IMR-90 (cell line): ENCODE measurements around the gene KMT2E. TPM values are rescaled to one million over a fixed set of nuclear protein-coding genes. Genes with fewer than 3 reads are reported as not detected.

Experiments
- ATAC-seq: fragments of 200-7000 bp; cut with Tn5 transposase; 2 replicates; pipeline ENCODE4 v1.9.1; 2020; ENCODE audit warnings: low read depth, mild to moderate bottlenecking, moderate library complexity
- BruUV-seq: library from RNA; stranded (reverse); fragments of 400-500 nt; replicated peaks from 2 replicates; lab custom pipeline; 2021; lab: Mats Ljungman, UMichigan
- CTCF ChIA-PET: fragments of 300-600 bp; formaldehyde crosslinking; extraction: SDS; loops from one replicate; lab custom pipeline; 2021; ENCODE audit warnings: antibody characterized with exemption; lab: Yijun Ruan, JAX
- POLR2A ChIA-PET: fragments of 300-600 bp; sonication (Branson Sonifier 250); formaldehyde crosslinking; loops from one replicate; lab custom pipeline; 2022; ENCODE audit warnings: antibody characterized with exemption; ENCODE audit not compliant: unreplicated experiment; lab: Charles Lee
- DNase-seq: peaks from one replicate; pipeline ENCODE4 v3.0.0; 2013
- H2AFZ ChIP-seq: replicated peaks from 2 replicates; pipeline ENCODE3; 2013; ENCODE audit warnings: low read length, mild to moderate bottlenecking; ENCODE audit not compliant: poor library complexity
- H2AK5ac ChIP-seq: 2 replicates; pipeline ENCODE4 v1.6.1; 2013; ENCODE audit warnings: low read depth, low read length, inconsistent platforms
- H2AK9ac ChIP-seq: replicated peaks from 2 replicates; pipeline ENCODE3; 2013; ENCODE audit warnings: mild to moderate bottlenecking, low read depth, low read length, moderate library complexity; ENCODE audit not compliant: poor library complexity
- H2BK120ac ChIP-seq: 2 replicates; pipeline ENCODE4 v1.6.1; 2013; ENCODE audit warnings: low read depth, low read length, inconsistent platforms
- H2BK15ac ChIP-seq: 3 replicates; pipeline ENCODE4 v1.6.1; 2013; ENCODE audit warnings: low read depth, low read length, inconsistent platforms
- H2BK20ac ChIP-seq: 2 replicates; pipeline ENCODE4 v1.6.1; 2013; ENCODE audit warnings: low read depth, mild to moderate bottlenecking, inconsistent platforms, low read length, moderate library complexity
- H2BK5ac ChIP-seq: 2 replicates; pipeline ENCODE4 v1.6.1; 2013; ENCODE audit warnings: mild to moderate bottlenecking, low read depth, low read length, inconsistent platforms; ENCODE audit not compliant: poor library complexity, severe bottlenecking
- H3K14ac ChIP-seq: replicated peaks from 2 replicates; pipeline ENCODE4 v1.6.1; 2013; ENCODE audit warnings: low read depth, low read length, inconsistent platforms
- H3K18ac ChIP-seq: 2 replicates; pipeline ENCODE4 v1.6.1; 2013; ENCODE audit warnings: low read depth, low read length, control low read depth
- H3K23ac ChIP-seq: 2 replicates; pipeline ENCODE4 v1.6.1; 2013; ENCODE audit warnings: low read depth, low read length, inconsistent platforms
- H3K27ac ChIP-seq: 2 replicates; pipeline ENCODE4 v1.5.1; 2013; ENCODE audit warnings: mild to moderate bottlenecking, control low read depth, low read length; ENCODE audit not compliant: insufficient read depth
- H3K27me3 ChIP-seq: 2 replicates; pipeline ENCODE4 v1.6.1; 2013; ENCODE audit warnings: low read length; ENCODE audit not compliant: control insufficient read depth, insufficient read depth
- H3K36me3 ChIP-seq: 2 replicates; pipeline ENCODE4 v1.6.1; 2013; ENCODE audit warnings: low read length, mixed read lengths; ENCODE audit not compliant: control insufficient read depth, insufficient read depth
- H3K4ac ChIP-seq: 2 replicates; pipeline ENCODE4 v1.6.1; 2013; ENCODE audit warnings: low read depth, low read length, inconsistent platforms
- H3K4me1 ChIP-seq: 2 replicates; pipeline ENCODE4 v1.6.1; 2013; ENCODE audit warnings: low read length, mixed read lengths; ENCODE audit not compliant: control insufficient read depth, insufficient read depth
- H3K4me2 ChIP-seq: 2 replicates; pipeline ENCODE4 v1.6.1; 2013; ENCODE audit warnings: low read depth, mild to moderate bottlenecking, control low read depth, low read length, moderate library complexity
- H3K4me3 ChIP-seq: 2 replicates; pipeline ENCODE4 v1.5.1; 2013; ENCODE audit warnings: low read depth, mild to moderate bottlenecking, control low read depth, low read length, moderate library complexity; ENCODE audit not compliant: insufficient read depth
- H3K56ac ChIP-seq: 2 replicates; pipeline ENCODE4 v1.6.1; 2013; ENCODE audit warnings: low read length, inconsistent platforms; ENCODE audit not compliant: insufficient read depth; ENCODE audit errors: extremely low read depth
- H3K79me1 ChIP-seq, 2 experiments: 2 replicates each; pipeline ENCODE4 v1.6.1; 2013; ENCODE audit warnings: low read length in 2 of 2, inconsistent platforms in 1 of 2, low read depth in 1 of 2
- H3K9ac ChIP-seq: 2 replicates; pipeline ENCODE4 v1.6.1; 2013; ENCODE audit warnings: low read depth, low read length, control low read depth
- H3K9me1 ChIP-seq: 2 replicates; pipeline ENCODE4 v1.6.1; 2013; ENCODE audit warnings: low read length, inconsistent platforms; ENCODE audit not compliant: insufficient read depth
- H3K9me3 ChIP-seq: 2 replicates; pipeline ENCODE4 v1.6.1; 2013; ENCODE audit warnings: low read length; ENCODE audit not compliant: control insufficient read depth, insufficient read depth
- H4K20me1 ChIP-seq: 2 replicates; pipeline ENCODE4 v1.6.1; 2013; ENCODE audit warnings: low read length, inconsistent platforms; ENCODE audit not compliant: insufficient read depth
- H4K5ac ChIP-seq: 2 replicates; pipeline ENCODE4 v1.6.1; 2013; ENCODE audit warnings: mild to moderate bottlenecking, low read depth, low read length, control low read depth
- H4K8ac ChIP-seq, 2 experiments: 2 replicates each; pipeline ENCODE4 v1.6.1; 2013; ENCODE audit warnings: low read depth in 2 of 2, low read length in 2 of 2, control low read depth in 1 of 2, inconsistent platforms in 1 of 2
- H4K91ac ChIP-seq: 2 replicates; pipeline ENCODE4 v1.6.1; 2013; ENCODE audit warnings: low read depth, low read length, inconsistent platforms; ENCODE audit not compliant: insufficient read depth
- BHLHE40 ChIP-seq: fragments of 150-350 bp; IDR thresholded peaks from 2 replicates; pipeline ENCODE4 v1.6.1; 2016; ENCODE audit warnings: mild to moderate bottlenecking, low read depth, low read length
- CEBPB ChIP-seq: IDR thresholded peaks from 2 replicates; pipeline ENCODE4 v1.6.1; 2012; ENCODE audit warnings: low read depth, low read length, improper control_type of control experiment
- CHD1 ChIP-seq: IDR thresholded peaks from 2 replicates; pipeline ENCODE4 v1.6.1; 2012; ENCODE audit warnings: low read depth, low read length, improper control_type of control experiment
- FOS ChIP-seq: fragments of 150-350 bp; IDR thresholded peaks from 2 replicates; pipeline ENCODE4 v1.6.1; 2016; ENCODE audit warnings: low read depth, low read length
- MAFK ChIP-seq: IDR thresholded peaks from 2 replicates; pipeline ENCODE4 v1.6.1; 2012; ENCODE audit warnings: low read depth, low read length, improper control_type of control experiment
- MAZ ChIP-seq: IDR thresholded peaks from 2 replicates; pipeline ENCODE4 v1.6.1; 2012; ENCODE audit warnings: low read depth, mild to moderate bottlenecking, low read length, improper control_type of control experiment, moderate library complexity, borderline replicate concordance
- MXI1 ChIP-seq: IDR thresholded peaks from 2 replicates; pipeline ENCODE4 v1.6.1; 2012; ENCODE audit warnings: low read depth, mild to moderate bottlenecking, low read length, moderate library complexity, borderline replicate concordance
- NFE2L2 ChIP-seq: fragments of 150-350 bp; IDR thresholded peaks from 2 replicates; pipeline ENCODE4 v1.6.1; 2016; ENCODE audit warnings: low read depth, mild to moderate bottlenecking, low read length
- POLR2A ChIP-seq: IDR thresholded peaks from 2 replicates; pipeline ENCODE4 v1.6.1; 2012; ENCODE audit warnings: mild to moderate bottlenecking, low read depth, low read length
- RAD21 ChIP-seq: IDR thresholded peaks from 2 replicates; pipeline ENCODE4 v1.6.1; 2012; ENCODE audit warnings: low read length, improper control_type of control experiment
- RCOR1 ChIP-seq: IDR thresholded peaks from 2 replicates; pipeline ENCODE4 v1.6.1; 2012; ENCODE audit warnings: mild to moderate bottlenecking, low read length, improper control_type of control experiment; ENCODE audit not compliant: insufficient replicate concordance
- RFX5 ChIP-seq: IDR thresholded peaks from 2 replicates; pipeline ENCODE4 v1.8.0; 2012; ENCODE audit warnings: low read depth, mild to moderate bottlenecking, low read length, moderate library complexity
- SMC3 ChIP-seq: fragments of 150-350 bp; IDR thresholded peaks from 2 replicates; pipeline ENCODE4 v1.6.1; 2016; ENCODE audit warnings: low read depth, mild to moderate bottlenecking, antibody characterized with exemption, low read length, moderate library complexity
- USF2 ChIP-seq: fragments of 150-350 bp; IDR thresholded peaks from 2 replicates; pipeline ENCODE4 v1.6.1; 2017; ENCODE audit warnings: mild to moderate bottlenecking, antibody characterized with exemption, low read length, low read depth
- WGBS, 2 experiments: methylation state at CpG; one replicate each; pipeline versions ENCODE4 v1.1.5 to v1.1.7; 2013; ENCODE audit warnings: missing lambda C conversion rate in 2 of 2; ENCODE audit not compliant: insufficient read length in 1 of 2; ENCODE audit errors: extremely low coverage in 2 of 2; 5-methylcytosine and 5-hydroxymethylcytosine counted together
- dilution Hi-C: fragments of 300-500 bp; cut with HindIII; formaldehyde crosslinking; loops from one replicate; pipeline ENCODE4 v1.14.3; 2018; ENCODE audit warnings: low sequenced_read_pairs; ENCODE audit not compliant: unreplicated experiment
- in situ Hi-C: fragments of 300-500 bp; cut with MboI; formaldehyde crosslinking; loops from 3 replicates; pipeline ENCODE4 v1.14.3; 2019; ENCODE audit warnings: low sequenced_read_pairs, inconsistent platforms, mixed read lengths
- intact Hi-C: fragments of 100-400 bp; cut with micrococcal nuclease; formaldehyde crosslinking; loops from 2 replicates; pipeline ENCODE4 v1.10.0; 2022
- polyA plus RNA-seq, 3 experiments: library from polyadenylated mRNA; depleted of rRNA; stranded (reverse); fragments of >200 nt; gene quantifications; 2 replicates each; pipeline ENCODE4 v1.2.3, GENCODE V29; 2012; ENCODE audit warnings: low replicate concordance in 1 of 3
- total RNA-seq: library from RNA; depleted of rRNA; stranded (reverse); fragments of >200 nt; gene quantifications from 2 replicates; pipeline ENCODE4 v1.2.3, GENCODE V29; 2012
- TF ChIP-seq, protein P1 (sequence below): conservative IDR thresholded peaks from 2 replicates; pipeline ENCODE4 v1.5.1; 2012; ENCODE audit warnings: mild to moderate bottlenecking, low read depth, low read length, improper control_type of control experiment

The KMT2E gene
- total and polyA plus RNA-seq, 2 of the 4 experiments (the other 2 are of a cell fraction) = 16.8 to 79.2 TPM

- no peak overlapping the region for H3K9ac ChIP-seq
- no peak overlapping the region for H4K5ac ChIP-seq
- intact Hi-C loops (no loop called here), dilution Hi-C loops (no loop called here), in situ Hi-C loops (no loop called here)
- peaks cover 8 to 9% of the 10 kb centered on the region in 2 experiments; a peak in 3 of 4 replicates for H3K79me1 ChIP-seq
- no TSS peak for BruUV-seq
- H3K36me3 ChIP-seq = peaks cover 18% of the 10 kb centered on the region
- H3K4me2 ChIP-seq = no peak overlapping the region
- H3K4me1 ChIP-seq = no peaks in the 10 kb centered on the region; the same call in 1 of the 2 replicates
- no peak overlapping the region for H3K4ac ChIP-seq
- no peak overlapping the region for H3K4me3 ChIP-seq
- H4K8ac ChIP-seq = no peak overlapping the region
- no peak overlapping the region for H3K18ac ChIP-seq
- no peak overlapping the region for H3K27ac ChIP-seq
- H2BK5ac ChIP-seq = no peak overlapping the region
- H2AFZ ChIP-seq = no peak overlapping the region
- no peak overlapping the region for H3K56ac ChIP-seq
- ATAC-seq (no peak; the same call in 1 of the 2 replicates), DNase-seq (no peak)
- CTCF ChIA-PET = no interaction called here
- H3K23ac ChIP-seq = no peak overlapping the region; the same call in 1 of the 2 replicates
- no peaks in the 10 kb centered on the region for H3K27me3 ChIP-seq
- H2BK120ac ChIP-seq = no peak overlapping the region
- 100% methylated on average over 3 of the region's 9 CpGs; no CpG with 5 or more reads in 1 of the 2 experiments for WGBS, 2 experiments
- no peak overlapping the region for H3K14ac ChIP-seq
- no peaks in the 10 kb centered on the region; the same call in 1 of the 2 replicates for H3K9me1 ChIP-seq
- no peak overlapping the region for H4K91ac ChIP-seq
- no peak overlapping the region for H2AK5ac ChIP-seq
- H3K9me3 ChIP-seq = no peaks in the 10 kb centered on the region
- no peak overlapping the region for H2BK15ac ChIP-seq
- POLR2A ChIA-PET = no interaction called here
- no peak overlapping the region for H2BK20ac ChIP-seq
- no peak overlapping the region for H2AK9ac ChIP-seq
- H4K20me1 ChIP-seq = no peaks in the 10 kb centered on the region
- no peak for TF ChIP-seq CEBPB
- TF ChIP-seq NFE2L2 = no peak
- TF ChIP-seq, protein P1, sequence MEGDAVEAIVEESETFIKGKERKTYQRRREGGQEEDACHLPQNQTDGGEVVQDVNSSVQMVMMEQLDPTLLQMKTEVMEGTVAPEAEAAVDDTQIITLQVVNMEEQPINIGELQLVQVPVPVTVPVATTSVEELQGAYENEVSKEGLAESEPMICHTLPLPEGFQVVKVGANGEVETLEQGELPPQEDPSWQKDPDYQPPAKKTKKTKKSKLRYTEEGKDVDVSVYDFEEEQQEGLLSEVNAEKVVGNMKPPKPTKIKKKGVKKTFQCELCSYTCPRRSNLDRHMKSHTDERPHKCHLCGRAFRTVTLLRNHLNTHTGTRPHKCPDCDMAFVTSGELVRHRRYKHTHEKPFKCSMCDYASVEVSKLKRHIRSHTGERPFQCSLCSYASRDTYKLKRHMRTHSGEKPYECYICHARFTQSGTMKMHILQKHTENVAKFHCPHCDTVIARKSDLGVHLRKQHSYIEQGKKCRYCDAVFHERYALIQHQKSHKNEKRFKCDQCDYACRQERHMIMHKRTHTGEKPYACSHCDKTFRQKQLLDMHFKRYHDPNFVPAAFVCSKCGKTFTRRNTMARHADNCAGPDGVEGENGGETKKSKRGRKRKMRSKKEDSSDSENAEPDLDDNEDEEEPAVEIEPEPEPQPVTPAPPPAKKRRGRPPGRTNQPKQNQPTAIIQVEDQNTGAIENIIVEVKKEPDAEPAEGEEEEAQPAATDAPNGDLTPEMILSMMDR = no peak
- TF ChIP-seq RAD21 = no peak
- TF ChIP-seq RFX5 = no peak
- TF ChIP-seq CHD1 = no peak
- TF ChIP-seq RCOR1 = no peak
- TF ChIP-seq MAZ = no peak
- TF ChIP-seq SMC3 = no peak
- TF ChIP-seq MAFK = no peak
- TF ChIP-seq BHLHE40 = no peak
- no peak for TF ChIP-seq POLR2A
- TF ChIP-seq USF2 = no peak
- no peak for TF ChIP-seq FOS
- no peak for TF ChIP-seq MXI1
Observed at GRCh38 chr7:105118612-105119600, 104.9 kb downstream of the KMT2E start.
